ENCODE results near the gene FSTL4.

The FSTL4 gene

GRCh38 chr5:133409210-133409674 is 203.1 kb downstream of the FSTL4 start:
- Histone ChIP-seq H3K27me3 (replicated peaks; ENCODE audit: insufficient read depth, low read length) (no peaks in the 10 kb centered on the region), H3K9me3 (replicated peaks; ENCODE audit: insufficient read depth, low read length) (no peaks in the 10 kb centered on the region), H3K27ac (ENCODE audit: low read length) (no peak overlapping the region), H3K4me3 (ENCODE audit: low read length) (no peak overlapping the region), H3K4me2 (ENCODE audit: low read depth, low read length) (no peak overlapping the region), H3F3A (ENCODE audit: insufficient read depth, low read length) (no peaks in the 10 kb centered on the region), H3K9me2 (replicated peaks; ENCODE audit: insufficient read depth, low read length) (no peaks in the 10 kb centered on the region), H3K79me2 (ENCODE audit: low read length) (no peaks in the 10 kb centered on the region), H2AFZ (ENCODE audit: low read length) (no peak overlapping the region), H3K9ac (ENCODE audit: low read length) (no peak overlapping the region), H4K20me1 (ENCODE audit: insufficient read depth, low read length) (no peaks in the 10 kb centered on the region), H3K4me1 (ENCODE audit: low read length) (no peaks in the 10 kb centered on the region), H3K36me3 (replicated peaks; ENCODE audit: insufficient read depth, low read length) (no peaks in the 10 kb centered on the region)
- no peak for DNase-seq
- TF ChIP-seq CTCF (IDR thresholded peaks at IDR 0.05; ENCODE audit: low read length) (no peak), EZH2phosphoT487 (IDR thresholded peaks at IDR 0.05; ENCODE audit: low read length) (no peak), EZH2 (optimal IDR thresholded peaks at IDR 0.05; ENCODE audit: low read depth, low read length) (no peak)

- H3K4me1 ChIP-seq (ENCODE audit: low read length), result no peaks in the 10 kb centered on the region
- no peaks in the 10 kb centered on the region for H3K9me2 ChIP-seq (replicated peaks; ENCODE audit: insufficient read depth, low read length)
- no peaks in the 10 kb centered on the region for H3K27me3 ChIP-seq (replicated peaks; ENCODE audit: insufficient read depth, low read length)
These were observed 204.0 kb downstream of the FSTL4 start for GRCh38 chr5:133408322-133408721.

GRCh38 chr5:133406977-133407632 is 205.2 kb downstream of the FSTL4 start:
- Histone ChIP-seq H3K4me3 (ENCODE audit: low read length) (no peak overlapping the region), H3K9ac (ENCODE audit: low read length) (no peak overlapping the region), H3K4me1 (ENCODE audit: low read length) (no peaks in the 10 kb centered on the region), H3K9me2 (replicated peaks; ENCODE audit: insufficient read depth, low read length) (no peaks in the 10 kb centered on the region), H3K79me2 (ENCODE audit: low read length) (no peaks in the 10 kb centered on the region), H4K20me1 (ENCODE audit: insufficient read depth, low read length) (no peaks in the 10 kb centered on the region), H3K27ac (ENCODE audit: low read length) (no peak overlapping the region), H3K36me3 (replicated peaks; ENCODE audit: insufficient read depth, low read length) (no peaks in the 10 kb centered on the region), H3K27me3 (replicated peaks; ENCODE audit: insufficient read depth, low read length) (no peaks in the 10 kb centered on the region), H3F3A (ENCODE audit: insufficient read depth, low read length) (no peaks in the 10 kb centered on the region), H3K4me2 (ENCODE audit: low read depth, low read length) (no peak overlapping the region), H2AFZ (ENCODE audit: low read length) (no peak overlapping the region), H3K9me3 (replicated peaks; ENCODE audit: insufficient read depth, low read length) (no peaks in the 10 kb centered on the region)
- no peak for TF ChIP-seq EZH2phosphoT487 (IDR thresholded peaks at IDR 0.05; ENCODE audit: low read length)
- TF ChIP-seq CTCF (IDR thresholded peaks at IDR 0.05; ENCODE audit: low read length), result no peak
- no peak for TF ChIP-seq EZH2 (optimal IDR thresholded peaks at IDR 0.05; ENCODE audit: low read depth, low read length)
- DNase-seq, result no peak

More at GRCh38 chr5:133408322-133408721, 204.0 kb downstream of the FSTL4 start:
- H3K4me2 ChIP-seq (ENCODE audit: low read depth, low read length), result no peak overlapping the region
- H3K79me2 ChIP-seq (ENCODE audit: low read length), result no peaks in the 10 kb centered on the region
- H3F3A ChIP-seq (ENCODE audit: insufficient read depth, low read length), result no peaks in the 10 kb centered on the region
- no peak overlapping the region for H3K27ac ChIP-seq (ENCODE audit: low read length)
- H3K36me3 ChIP-seq (replicated peaks; ENCODE audit: insufficient read depth, low read length), result no peaks in the 10 kb centered on the region
- TF ChIP-seq EZH2phosphoT487 (IDR thresholded peaks at IDR 0.05; ENCODE audit: low read length), result no peak
- no peak for TF ChIP-seq CTCF (IDR thresholded peaks at IDR 0.05; ENCODE audit: low read length)
- no peak for TF ChIP-seq EZH2 (optimal IDR thresholded peaks at IDR 0.05; ENCODE audit: low read depth, low read length)
- H4K20me1 ChIP-seq (ENCODE audit: insufficient read depth, low read length), result no peaks in the 10 kb centered on the region
- DNase-seq, result no peak
- H3K9ac ChIP-seq (ENCODE audit: low read length), result no peak overlapping the region
- no peak overlapping the region for H3K4me3 ChIP-seq (ENCODE audit: low read length)
- no peak overlapping the region for H2AFZ ChIP-seq (ENCODE audit: low read length)
- no peaks in the 10 kb centered on the region for H3K9me3 ChIP-seq (replicated peaks; ENCODE audit: insufficient read depth, low read length)
